ENCODE measurements around the gene RNF212.

RNF212 gene

DNA sequence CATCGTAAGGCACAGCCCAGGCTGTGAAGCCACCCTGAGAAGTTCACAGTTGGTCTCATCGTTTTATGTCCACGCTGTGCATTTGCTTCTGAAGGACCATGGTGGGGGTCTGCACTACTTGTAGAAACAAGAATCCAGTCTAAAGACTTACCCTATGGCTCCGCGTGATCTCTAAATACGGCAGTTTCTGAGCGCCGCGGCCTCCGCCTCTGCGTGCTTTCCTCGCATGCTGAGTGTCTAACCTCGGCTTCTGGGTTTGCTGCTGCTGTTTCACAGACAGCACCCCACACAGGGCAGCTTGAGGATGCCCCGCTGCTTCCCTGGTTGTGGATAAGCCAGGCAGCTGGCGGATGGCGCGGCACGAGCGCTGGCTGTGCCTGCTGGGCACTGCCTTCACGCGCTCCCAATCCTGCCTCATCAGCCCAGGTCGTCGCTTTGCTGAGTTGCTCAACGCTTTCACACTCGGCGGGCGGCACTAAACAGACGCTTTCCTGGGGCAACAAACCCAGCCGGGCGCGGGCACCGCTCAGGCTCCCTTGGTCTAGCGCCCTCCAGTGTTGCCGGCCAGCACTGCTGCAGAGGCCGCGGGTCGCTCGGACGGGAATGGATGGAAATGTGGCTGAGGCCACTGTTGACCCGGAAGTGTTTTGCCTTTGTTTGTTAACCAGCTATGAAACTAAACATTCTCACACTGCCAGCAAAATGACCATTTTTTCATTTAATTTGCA, 62.7 kb downstream of the RNF212 start:
- Histone ChIP-seq H3K27ac (replicated peaks) (no peak overlapping the region), H3K27me3 (ENCODE audit: insufficient read depth, poor library complexity, severe bottlenecking) (peaks cover 9% of the 10 kb centered on the region), H3K4me3 (replicated peaks; ENCODE audit: insufficient read depth, low read length) (no peak overlapping the region)
- TF ChIP-seq GABPA (IDR thresholded peaks at IDR 0.05; ENCODE audit: low read depth) (no peak), SPI1 (IDR thresholded peaks at IDR 0.05; ENCODE audit: borderline replicate concordance, low read depth) (no peak), CTCF (IDR thresholded peaks at IDR 0.05; ENCODE audit: insufficient read depth, low read length) (no peak), REST (IDR thresholded peaks at IDR 0.05; ENCODE audit: insufficient replicate concordance, low read depth) (no peak), POLR2AphosphoS5 (IDR thresholded peaks at IDR 0.05; ENCODE audit: low read depth) (no peak)
- DNase-seq (ENCODE audit: low read depth in 1 of 2, low spot score in 1 of 2) = no peak

- DNase-seq (ENCODE audit: low read depth in 1 of 2, low spot score in 1 of 2) = no peak
- H3K27me3 ChIP-seq (ENCODE audit: insufficient read depth, poor library complexity, severe bottlenecking) = peaks cover 7% of the 10 kb centered on the region
- H3K27ac ChIP-seq (replicated peaks) = no peak overlapping the region
- H3K4me3 ChIP-seq (replicated peaks; ENCODE audit: insufficient read depth, low read length) = no peak overlapping the region
- TF ChIP-seq SPI1 (IDR thresholded peaks at IDR 0.05; ENCODE audit: borderline replicate concordance, low read depth) (no peak), REST (IDR thresholded peaks at IDR 0.05; ENCODE audit: insufficient replicate concordance, low read depth) (no peak), GABPA (IDR thresholded peaks at IDR 0.05; ENCODE audit: low read depth) (no peak), CTCF (IDR thresholded peaks at IDR 0.05; ENCODE audit: insufficient read depth, low read length) (no peak), POLR2AphosphoS5 (IDR thresholded peaks at IDR 0.05; ENCODE audit: low read depth) (no peak)
Observed at GRCh38 chr4:1049591-1049905, 63.8 kb downstream of the RNF212 start.

- no peak overlapping the region for H3K4me3 ChIP-seq (replicated peaks; ENCODE audit: insufficient read depth, low read length)
- H3K27me3 ChIP-seq (ENCODE audit: insufficient read depth, poor library complexity, severe bottlenecking) = peaks cover 13% of the 10 kb centered on the region
- DNase-seq (ENCODE audit: low read depth in 1 of 2, low spot score in 1 of 2) = peak; percentile 59 to 62
- H3K27ac ChIP-seq (replicated peaks) = no peak overlapping the region
- TF ChIP-seq SPI1 (IDR thresholded peaks at IDR 0.05; ENCODE audit: borderline replicate concordance, low read depth) (no peak), POLR2AphosphoS5 (IDR thresholded peaks at IDR 0.05; ENCODE audit: low read depth) (no peak), REST (IDR thresholded peaks at IDR 0.05; ENCODE audit: insufficient replicate concordance, low read depth) (no peak), GABPA (IDR thresholded peaks at IDR 0.05; ENCODE audit: low read depth) (no peak), CTCF (IDR thresholded peaks at IDR 0.05; ENCODE audit: insufficient read depth, low read length) (no peak)
Observed at GRCh38 chr4:1048773-1049590, 64.4 kb downstream of the RNF212 start.

Data from HL-60 (cell line).